Glutamatergic neuron (in vitro differentiated cells): ENCODE results near the gene HSPA9. TPM values are rescaled to one million over a fixed set of nuclear protein-coding genes. Genes with fewer than 3 reads are reported as not detected.

Experiments
- DNase-seq: peaks from one replicate; pipeline ENCODE4 v3.0.0; 2022
- H3K27ac Mint-ChIP-seq: one replicate; pipeline ENCODE4 v1.8.0; 2020; ENCODE audit warnings: mild to moderate bottlenecking, mixed read lengths, inconsistent platforms; ENCODE audit not compliant: unreplicated experiment
- H3K27me3 Mint-ChIP-seq: one replicate; pipeline ENCODE4 v1.8.0; 2020; ENCODE audit warnings: mild to moderate bottlenecking, moderate library complexity, mixed read lengths, inconsistent platforms; ENCODE audit not compliant: unreplicated experiment
- H3K36me3 Mint-ChIP-seq: one replicate; pipeline ENCODE4 v1.8.0; 2020; ENCODE audit warnings: mild to moderate bottlenecking, mixed read lengths, inconsistent platforms; ENCODE audit not compliant: unreplicated experiment
- H3K4me1 Mint-ChIP-seq: one replicate; pipeline ENCODE4 v1.8.0; 2020; ENCODE audit warnings: mild to moderate bottlenecking, low read depth, mixed read lengths, inconsistent platforms; ENCODE audit not compliant: unreplicated experiment
- H3K4me3 Mint-ChIP-seq: one replicate; pipeline ENCODE4 v1.8.0; 2020; ENCODE audit warnings: mild to moderate bottlenecking, mixed read lengths, inconsistent platforms; ENCODE audit not compliant: unreplicated experiment
- H3K9me3 Mint-ChIP-seq: one replicate; pipeline ENCODE4 v1.8.0; 2020; ENCODE audit warnings: mild to moderate bottlenecking, moderate library complexity, mixed read lengths, inconsistent platforms; ENCODE audit not compliant: unreplicated experiment
- CTCF ChIP-seq: fragments of 200-600 bp; sonication (generic); IDR thresholded peaks from one replicate; pipeline ENCODE4 v1.5.0; 2021; ENCODE audit not compliant: partially characterized antibody, unreplicated experiment
- long read RNA-seq: library from polyadenylated mRNA; unstranded; transcript quantifications from one replicate; pipeline ENCODE4 v2.0.0, GENCODE V29; 2020; ENCODE audit not compliant: unreplicated experiment
- total RNA-seq: library from RNA; stranded (reverse); fragmentation: NEBNext Ultra II Directional; extraction: Animal tissue kit (Norgen Biotek cat#: 25700); gene quantifications from one replicate; pipeline ENCODE4 v1.2.1, GENCODE V29; 2021; ENCODE audit not compliant: unreplicated experiment

Gene HSPA9
- 184 TPM for total RNA-seq
- long read RNA-seq, full-length matches to known transcripts = 138 of 178 reads
- long read RNA-seq, partial matches to known transcripts = 15 of 178 reads
- long read RNA-seq, other reads (novel, unspliced or antisense) = 25 of 178 reads

- TF ChIP-seq CTCF = no peak
- H3K27ac Mint-ChIP-seq = peak within 1 kb of the TSS; percentile 100
- peaks cover 6% of the 10 kb centered on the region for H3K4me1 Mint-ChIP-seq
- DNase-seq = peak; percentile 96
- H3K27me3 Mint-ChIP-seq = peaks cover 5% of the 10 kb centered on the region
- H3K9me3 Mint-ChIP-seq = peaks cover 11% of the 10 kb centered on the region
- peak within 1 kb of the TSS; percentile 95 for H3K4me3 Mint-ChIP-seq
- no peaks in the 10 kb centered on the region for H3K36me3 Mint-ChIP-seq
Measured at GRCh38 chr5:138575194-138576015, at the start of gene HSPA9. Gene HSPA9 (minus strand): TSS chr5:138575401. CDS start chr5:138575318, 83 bp downstream.

GRCh38 chr5:138623053-138623452, 47.9 kb upstream of the HSPA9 start:
- DNase-seq = no peak
- no peaks in the 10 kb centered on the region for H3K4me1 Mint-ChIP-seq
- no peaks in the 10 kb centered on the region for H3K27me3 Mint-ChIP-seq
- H3K4me3 Mint-ChIP-seq = no peak overlapping the region
- H3K36me3 Mint-ChIP-seq = peaks cover 4% of the 10 kb centered on the region
- no peak for TF ChIP-seq CTCF
- H3K27ac Mint-ChIP-seq = no peak overlapping the region
- H3K9me3 Mint-ChIP-seq = no peaks in the 10 kb centered on the region

DNA sequence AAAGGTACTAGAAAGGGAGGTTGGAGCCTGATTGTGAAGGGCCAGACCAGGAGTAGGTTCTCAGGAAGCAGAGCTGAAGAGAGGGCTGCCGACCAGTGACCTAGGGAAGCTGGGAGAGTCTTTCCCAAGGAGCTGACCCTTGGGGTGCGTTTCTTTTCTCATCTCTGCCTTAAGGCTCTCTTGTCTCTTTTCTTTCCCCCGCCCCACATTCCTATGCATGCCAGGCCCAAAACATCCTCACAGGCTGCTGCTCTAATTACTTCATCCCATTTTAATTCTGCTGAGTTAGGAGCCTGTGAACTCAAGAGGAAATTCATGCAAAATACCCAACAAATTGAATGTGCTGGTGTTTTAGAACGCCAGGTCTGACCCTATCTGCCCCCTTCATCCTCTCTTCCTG, 46.9 kb upstream of the HSPA9 start:
- no peaks in the 10 kb centered on the region for H3K9me3 Mint-ChIP-seq
- H3K27ac Mint-ChIP-seq = no peak overlapping the region
- H3K27me3 Mint-ChIP-seq = no peaks in the 10 kb centered on the region
- DNase-seq = no peak
- no peaks in the 10 kb centered on the region for H3K4me1 Mint-ChIP-seq
- H3K4me3 Mint-ChIP-seq = no peak overlapping the region
- H3K36me3 Mint-ChIP-seq = peaks cover 4% of the 10 kb centered on the region
- TF ChIP-seq CTCF = no peak

DNA sequence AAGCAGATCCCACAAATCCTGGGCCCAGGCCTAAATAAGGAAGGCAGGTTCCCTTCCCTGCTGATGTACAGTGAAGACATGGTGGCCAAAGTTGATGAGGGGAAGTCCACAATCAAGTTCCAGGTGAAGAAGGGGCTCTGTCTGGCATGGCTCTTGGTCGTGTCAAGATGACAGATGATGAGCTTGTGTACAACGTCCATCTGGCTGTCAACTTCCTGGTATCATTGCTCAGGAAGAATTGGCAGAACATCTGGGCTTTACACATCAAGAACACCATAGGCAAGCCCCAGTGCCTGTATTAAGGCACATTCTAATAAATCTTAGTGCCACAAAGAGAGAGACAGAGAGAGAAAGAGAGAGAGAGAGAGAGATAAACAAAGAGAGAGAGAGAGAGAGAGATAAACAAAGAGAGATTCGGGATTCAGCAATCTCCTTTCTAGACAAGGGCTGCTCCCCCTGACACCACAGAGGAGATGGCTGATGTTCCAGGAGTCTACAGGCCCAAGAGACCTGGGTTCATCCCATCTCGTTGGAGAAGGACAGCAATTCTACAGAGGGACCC, 45.5 kb upstream of the HSPA9 start:
- Mint-ChIP-seq H3K27me3 (no peaks in the 10 kb centered on the region), H3K27ac (no peak overlapping the region), H3K9me3 (no peaks in the 10 kb centered on the region), H3K4me3 (peak overlapping the region; percentile 9), H3K36me3 (peaks cover 4% of the 10 kb centered on the region), H3K4me1 (no peaks in the 10 kb centered on the region)
- no peak for DNase-seq
- TF ChIP-seq CTCF = no peak

- H3K9me3 Mint-ChIP-seq = peaks cover 2% of the 10 kb centered on the region
- H3K36me3 Mint-ChIP-seq = peaks cover 4% of the 10 kb centered on the region
- peaks cover 3% of the 10 kb centered on the region for H3K27me3 Mint-ChIP-seq
- H3K4me3 Mint-ChIP-seq = no peak overlapping the region
- H3K27ac Mint-ChIP-seq = no peak overlapping the region
- TF ChIP-seq CTCF = no peak
- no peak for DNase-seq
- peaks cover 11% of the 10 kb centered on the region for H3K4me1 Mint-ChIP-seq
Measured at GRCh38 chr5:138616508-138616907, 41.3 kb upstream of the HSPA9 start.
